ENCODE measurements around the gene KCNQ5.

The KCNQ5 gene

GRCh38 chr6:72651174-72651573, 29.3 kb downstream of the KCNQ5 start:
- no peak for DNase-seq (ENCODE audit: low spot score)
- Histone ChIP-seq H3K27me3 (ENCODE audit: insufficient read depth, poor library complexity, severe bottlenecking) (no peaks in the 10 kb centered on the region), H3K9me3 (ENCODE audit: severe bottlenecking) (no peaks in the 10 kb centered on the region), H3K4me1 (ENCODE audit: insufficient read depth, poor library complexity, severe bottlenecking) (peaks cover 34% of the 10 kb centered on the region), H3K36me3 (ENCODE audit: low read depth) (no peaks in the 10 kb centered on the region), H3K27ac (ENCODE audit: poor library complexity, severe bottlenecking) (no peak overlapping the region), H3K4me3 (ENCODE audit: severe bottlenecking) (no peak overlapping the region)
- ATAC-seq (ENCODE audit: low read depth) = no peak
- no peak for TF ChIP-seq CTCF (IDR thresholded peaks at IDR 0.05; ENCODE audit: poor library complexity, severe bottlenecking)

- no peaks in the 10 kb centered on the region for H3K9me3 ChIP-seq (ENCODE audit: severe bottlenecking)
- no peak for TF ChIP-seq CTCF (IDR thresholded peaks at IDR 0.05; ENCODE audit: poor library complexity, severe bottlenecking)
- no peaks in the 10 kb centered on the region for H3K27me3 ChIP-seq (ENCODE audit: insufficient read depth, poor library complexity, severe bottlenecking)
- DNase-seq (ENCODE audit: low spot score) (no peak), ATAC-seq (ENCODE audit: low read depth) (no peak)
- no peaks in the 10 kb centered on the region for H3K36me3 ChIP-seq (ENCODE audit: low read depth)
- no peak overlapping the region for H3K27ac ChIP-seq (ENCODE audit: poor library complexity, severe bottlenecking)
- peaks cover 25% of the 10 kb centered on the region for H3K4me1 ChIP-seq (ENCODE audit: insufficient read depth, poor library complexity, severe bottlenecking)
- H3K4me3 ChIP-seq (ENCODE audit: severe bottlenecking) = no peak overlapping the region
Observed at GRCh38 chr6:72651967-72652956, 30.4 kb downstream of the KCNQ5 start.

- Histone ChIP-seq H3K36me3 (ENCODE audit: low read depth) (no peaks in the 10 kb centered on the region), H3K4me3 (ENCODE audit: severe bottlenecking) (no peak overlapping the region)
- ATAC-seq (ENCODE audit: low read depth) = no peak
Observed at GRCh38 chr6:72653026-72653425, 31.2 kb downstream of the KCNQ5 start.

GRCh38 chr6:72654071-72654621, 32.3 kb downstream of the KCNQ5 start:
- no peak for ATAC-seq (ENCODE audit: low read depth)
- TF ChIP-seq CTCF (IDR thresholded peaks at IDR 0.05; ENCODE audit: poor library complexity, severe bottlenecking) = no peak
- Histone ChIP-seq H3K36me3 (ENCODE audit: low read depth) (no peaks in the 10 kb centered on the region), H3K27me3 (ENCODE audit: insufficient read depth, poor library complexity, severe bottlenecking) (no peaks in the 10 kb centered on the region), H3K4me1 (ENCODE audit: insufficient read depth, poor library complexity, severe bottlenecking) (peaks cover 24% of the 10 kb centered on the region), H3K9me3 (ENCODE audit: severe bottlenecking) (no peaks in the 10 kb centered on the region), H3K27ac (ENCODE audit: poor library complexity, severe bottlenecking) (no peak overlapping the region), H3K4me3 (ENCODE audit: severe bottlenecking) (no peak overlapping the region)
- DNase-seq (ENCODE audit: low spot score) = no peak

More at GRCh38 chr6:72653026-72653425, 31.2 kb downstream of the KCNQ5 start:
- Histone ChIP-seq H3K27ac (ENCODE audit: poor library complexity, severe bottlenecking) (no peak overlapping the region), H3K4me1 (ENCODE audit: insufficient read depth, poor library complexity, severe bottlenecking) (peaks cover 28% of the 10 kb centered on the region), H3K9me3 (ENCODE audit: severe bottlenecking) (no peaks in the 10 kb centered on the region), H3K27me3 (ENCODE audit: insufficient read depth, poor library complexity, severe bottlenecking) (no peaks in the 10 kb centered on the region)
- DNase-seq (ENCODE audit: low spot score) = no peak
- TF ChIP-seq CTCF (IDR thresholded peaks at IDR 0.05; ENCODE audit: poor library complexity, severe bottlenecking) = no peak

All from RWPE2 (cell line).